ENCODE results near the gene DAZAP1.

DNA sequence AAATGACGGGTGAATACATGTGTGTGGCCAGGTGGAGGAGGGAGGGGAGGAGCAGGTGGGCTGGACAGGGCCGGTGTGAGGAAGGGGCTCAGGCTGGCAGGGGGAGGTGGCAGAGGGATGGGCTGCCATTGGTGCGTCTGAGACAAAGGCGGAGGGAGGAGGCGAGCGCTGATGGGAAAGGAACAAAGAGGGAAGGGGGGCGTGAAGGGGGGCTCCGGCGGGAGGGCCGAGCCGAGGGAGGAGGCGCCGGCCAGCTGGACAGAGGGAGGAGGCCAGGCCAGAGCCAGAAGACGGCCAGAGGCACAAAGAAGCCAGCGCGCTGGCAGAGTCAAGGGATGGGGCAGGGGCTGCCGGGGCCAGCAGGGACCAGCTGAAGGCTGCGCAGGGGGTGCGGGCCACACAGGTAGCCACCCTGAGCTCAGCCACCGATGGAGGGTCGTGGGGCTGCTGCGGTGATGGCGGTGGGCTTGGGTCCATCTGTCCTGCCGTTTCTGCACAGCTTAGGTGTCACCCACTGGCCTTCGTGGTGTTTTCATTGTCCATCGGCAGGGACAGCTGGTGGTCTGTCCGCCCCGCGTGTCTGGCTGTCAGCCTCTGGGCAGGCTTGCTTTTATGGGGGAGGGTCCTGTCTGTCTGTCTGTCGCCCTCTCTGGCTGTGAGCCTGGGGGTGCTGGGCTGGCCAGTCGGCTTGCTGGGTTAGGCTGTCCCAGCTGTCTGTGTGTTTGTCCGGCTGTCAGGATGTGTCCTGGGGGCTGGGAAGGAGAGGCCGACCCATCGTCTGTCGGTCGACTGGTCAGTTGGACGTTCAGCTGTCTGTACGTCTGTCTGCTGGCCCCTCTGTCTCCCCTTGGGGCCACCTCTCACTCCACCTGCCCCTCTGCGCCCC is 44.8 kb downstream of the DAZAP1 start:
- TF ChIP-seq EZH2 (IDR thresholded peaks at IDR 0.05; ENCODE audit: insufficient read depth, poor library complexity, severe bottlenecking), result no peak
- TF ChIP-seq EZH2phosphoT487 (IDR thresholded peaks at IDR 0.05; ENCODE audit: insufficient read depth, low read depth), result no peak
